NCI-H345 (cell line): ENCODE results near the gene MILR1.

Experiments used
- DNase-seq: peaks from one replicate; lab custom pipeline; 2025; lab: John Stamatoyannopoulos, UW

The MILR1 gene

GRCh38 chr17:64503341-64503740 is 54.4 kb downstream of the MILR1 start:
- no peak for DNase-seq

GRCh38 chr17:64503821-64504768 is 55.2 kb downstream of the MILR1 start:
- no peak for DNase-seq

- no peak for DNase-seq
Observed at GRCh38 chr17:64504769-64505339, 55.9 kb downstream of the MILR1 start.

- peak; percentile 91 for DNase-seq
Observed at GRCh38 chr17:64505340-64506200, 56.7 kb downstream of the MILR1 start.

GRCh38 chr17:64506201-64506575 is 57.3 kb downstream of the MILR1 start, which contains the start of gene DDX5:
DDX5 (minus strand) TSS chr17:64506289; CDS start chr17:64506119, 170 bp downstream.
- DNase-seq: peak; percentile 97

- DNase-seq: peak; percentile 98
Observed at GRCh38 chr17:64506576-64507412, 57.9 kb downstream of the MILR1 start, which contains the start of gene CEP95. CEP95 (plus strand) TSS chr17:64506977; CDS start chr17:64507098, 121 bp downstream.

DNA sequence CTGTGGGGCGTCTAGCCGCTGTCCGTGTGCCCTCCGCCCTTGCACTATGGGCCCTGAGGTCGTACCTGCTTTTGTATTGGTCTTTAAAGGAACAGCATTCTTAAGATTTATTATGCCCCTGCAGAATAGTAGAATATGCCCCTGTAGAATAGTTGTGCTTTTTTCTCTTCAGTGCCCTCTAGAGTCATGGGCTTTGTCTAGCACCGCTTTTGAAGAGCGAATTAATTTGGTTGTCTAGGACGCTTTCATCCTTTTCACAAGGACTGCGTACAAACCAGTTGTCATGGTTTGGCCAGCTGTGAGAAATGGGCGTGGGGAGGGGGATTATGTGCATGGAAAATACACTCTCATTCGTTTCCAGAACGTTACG is 58.5 kb downstream of the MILR1 start:
- peak; percentile 61 for DNase-seq

DNA sequence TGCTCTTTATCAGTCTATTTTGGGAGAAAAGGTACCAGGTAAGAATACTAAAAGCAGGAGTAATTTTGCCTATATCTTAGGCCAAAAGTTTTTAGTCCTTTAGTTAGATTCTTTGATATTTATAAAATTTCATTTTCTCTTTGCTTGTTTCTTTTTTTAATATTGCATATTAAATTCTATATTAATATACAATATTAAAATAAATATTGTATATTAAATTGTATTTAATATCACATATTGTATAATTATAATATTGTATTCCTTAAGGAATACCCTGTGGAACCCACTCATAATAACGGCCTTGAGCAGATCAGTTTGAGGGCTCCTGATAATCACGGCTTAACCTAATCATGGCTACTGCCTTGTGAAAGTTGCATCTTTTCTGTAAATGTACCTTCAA is 59.8 kb downstream of the MILR1 start:
- no peak for DNase-seq

DNA sequence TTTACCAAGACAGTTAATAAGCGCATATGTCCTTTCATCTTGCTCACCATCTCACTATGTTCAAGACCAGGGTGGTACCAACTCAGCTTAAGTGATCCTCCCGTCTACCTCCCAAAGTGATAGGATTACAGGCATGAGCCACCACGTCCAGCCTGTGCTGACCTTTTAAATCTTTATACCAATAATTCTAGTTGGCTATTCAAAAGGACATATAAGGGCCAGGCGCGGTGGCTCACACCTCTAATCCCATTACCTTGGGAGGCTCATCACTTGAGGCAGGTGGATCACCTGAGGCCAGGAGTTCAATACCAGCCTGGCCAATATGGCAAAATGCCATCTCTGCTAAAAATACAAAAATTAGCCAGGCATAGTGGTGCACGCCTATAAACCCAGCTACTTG is 60.3 kb downstream of the MILR1 start:
- DNase-seq: no peak

DNA sequence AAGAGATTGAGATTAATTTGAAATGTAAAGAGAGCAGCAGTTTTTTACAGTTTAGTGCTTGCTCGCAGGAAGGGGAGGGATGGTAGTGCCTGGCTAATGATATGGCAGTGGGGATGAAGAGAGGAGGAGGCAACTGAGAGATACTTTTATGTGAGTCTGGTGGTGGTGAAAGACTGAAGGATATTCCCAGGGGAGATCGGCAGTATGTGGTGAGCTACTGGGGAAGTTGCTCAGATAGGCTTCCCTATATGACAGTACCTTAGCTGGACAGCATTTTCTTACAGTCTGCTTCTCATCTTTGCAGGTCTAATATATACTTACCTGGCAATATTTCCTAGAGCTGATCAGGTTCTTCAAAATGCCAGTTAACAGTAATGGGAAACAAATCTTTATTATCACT is 66.5 kb downstream of the MILR1 start:
- DNase-seq: no peak

DNA sequence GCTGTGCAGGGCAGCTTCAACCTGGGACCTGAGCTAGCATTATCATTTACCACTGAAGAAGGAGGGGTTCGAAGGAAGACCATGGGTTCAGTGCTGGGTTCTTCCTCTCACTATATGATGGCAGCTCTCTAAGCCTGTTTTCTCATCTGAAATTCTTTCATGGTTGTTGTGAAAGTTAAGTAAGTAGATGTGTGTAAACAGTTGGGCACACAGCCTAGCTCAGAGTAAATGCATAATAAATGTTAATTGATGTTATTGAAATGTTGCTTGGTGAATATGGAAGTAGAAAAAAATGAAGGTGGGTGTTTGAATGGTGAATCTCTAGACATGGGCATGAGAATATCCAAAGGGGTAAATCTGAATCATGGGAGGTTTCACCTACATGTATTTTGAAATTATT is 66.9 kb downstream of the MILR1 start:
- no peak for DNase-seq
